Aorta (tissue), 5 donors: ENCODE data around the gene KIF3A. TPM values are rescaled to one million over a fixed set of nuclear protein-coding genes. Genes with fewer than 3 reads are reported as not detected.

ENCODE experiments used
- ATAC-seq: fragments of 200-7000 bp; cut with Tn5 transposase; one replicate; pipeline ENCODE4 v1.9.1; 2022; ENCODE audit warnings: moderate library complexity; ENCODE audit not compliant: low FRiP score
- DNase-seq, 2 donors: peaks; one replicate each; pipeline ENCODE4 v3.0.0-alpha.2; 2020
- H3K27ac ChIP-seq, 2 donors: one replicate each; pipeline ENCODE4 v1.5.1; 2013; ENCODE audit warnings: low read length in 2 of 2, mild to moderate bottlenecking in 2 of 2, moderate library complexity in 2 of 2, control low read depth in 1 of 2, inconsistent platforms in 1 of 2, low read depth in 1 of 2
- H3K27me3 ChIP-seq, 2 donors: one replicate each; pipeline ENCODE4 v1.6.1; 2013; ENCODE audit warnings: control low read depth in 1 of 2, low read length in 1 of 2, mild to moderate bottlenecking in 1 of 2, moderate library complexity in 1 of 2; ENCODE audit not compliant: insufficient read depth in 2 of 2, control insufficient read depth in 1 of 2
- H3K36me3 ChIP-seq, 2 donors: one replicate each; pipeline ENCODE4 v1.6.1; 2013; ENCODE audit warnings: control low read depth in 1 of 2, low read length in 1 of 2, mild to moderate bottlenecking in 1 of 2; ENCODE audit not compliant: insufficient read depth in 2 of 2, control insufficient read depth in 1 of 2
- H3K4me1 ChIP-seq, 2 donors: one replicate each; pipeline ENCODE4 v1.6.1; 2013; ENCODE audit warnings: low read length in 2 of 2, control low read depth in 1 of 2, mild to moderate bottlenecking in 1 of 2, moderate library complexity in 1 of 2; ENCODE audit not compliant: insufficient read depth in 2 of 2, control insufficient read depth in 1 of 2
- H3K4me3 ChIP-seq, 2 donors: one replicate each; pipeline ENCODE4 v1.5.1; 2013; ENCODE audit warnings: low read length in 2 of 2, control low read depth in 1 of 2, mild to moderate bottlenecking in 1 of 2
- H3K9me3 ChIP-seq: one replicate; pipeline ENCODE4 v1.6.1; 2013; ENCODE audit warnings: mild to moderate bottlenecking, low read length; ENCODE audit not compliant: control insufficient read depth
- WGBS, 2 donors: extraction: QIAGEN DNeasy Blood & Tissue Kit; methylation state at CpG; one replicate each; pipeline ENCODE4 v1.1.7; 2013; 5-methylcytosine and 5-hydroxymethylcytosine counted together
- intact Hi-C, 2 donors: fragments of 100-400 bp; cut with DNase I; formaldehyde crosslinking; loops; one replicate each; pipeline versions ENCODE4 v1.14.2 to v1.15.0; 2022
- polyA plus RNA-seq, 2 donors: library from polyadenylated mRNA; stranded (reverse); fragments of 200-250 nt; gene quantifications; one replicate each; pipeline ENCODE4 v1.2.3, GENCODE V29; 2013
- total RNA-seq, 2 donors: library from RNA; stranded (reverse); fragmentation: NEBNext Ultra II Directional; extraction: Animal tissue kit (Norgen Biotek cat#: 25700); gene quantifications; one replicate each; pipeline ENCODE4 v1.2.1, GENCODE V29; 2021
- donor health status: healthy with polysubstance abuse.
- donor health status: Bipolar disorder and iron deficiency.
- donor health status: DM: no; HTN: no; CAD: no.
- donor health status: DM: no; HTN: no; CAD: no.
- donor health status: DM: yes; HTN: yes; CAD: no.

The KIF3A gene
- total and polyA plus RNA-seq, 4 donors: 4.5 to 15.1 (median 10.6) TPM

GRCh38 chr5:132752581-132753125 lies 15.3 kb upstream of the KIF3A start:
- WGBS, 2 donors: 88 to 94% methylated on average over 1 of the region's 1 CpG
- H3K27me3 ChIP-seq: no peaks in the 10 kb centered on the region
- no peak overlapping the region for H3K4me3 ChIP-seq
- H3K36me3 ChIP-seq: no peaks in the 10 kb centered on the region
- no peak overlapping the region for H3K27ac ChIP-seq
- DNase-seq: no peak
- H3K9me3 ChIP-seq: no peaks in the 10 kb centered on the region
- intact Hi-C loops: loop anchor here in 1 of 2 donors (5.0 kb wide), 1 partner anchor 70 kb away; no protein-coding TSS in a partner anchor
- no peak for ATAC-seq
- H3K4me1 ChIP-seq: no peaks in the 10 kb centered on the region

GRCh38 chr5:132751971-132752580 lies 14.7 kb upstream of the KIF3A start:
- no peak for DNase-seq
- no peaks in the 10 kb centered on the region for H3K9me3 ChIP-seq
- H3K4me1 ChIP-seq: no peaks in the 10 kb centered on the region
- no peak for ATAC-seq
- H3K27me3 ChIP-seq: no peaks in the 10 kb centered on the region
- WGBS, 2 donors: 93 to 96% methylated on average over 5 of the region's 5 CpGs
- H3K4me3 ChIP-seq: no peak overlapping the region
- no peak overlapping the region for H3K27ac ChIP-seq
- intact Hi-C loops: loop anchor here in 1 of 2 donors (5.0 kb wide), 1 partner anchor 70 kb away; no protein-coding TSS in a partner anchor
- H3K36me3 ChIP-seq: no peaks in the 10 kb centered on the region

- peak in 1 of 2 donors; percentile 76 for DNase-seq
Observed at GRCh38 chr5:132751444-132751843, 14.1 kb upstream of the KIF3A start.

DNA sequence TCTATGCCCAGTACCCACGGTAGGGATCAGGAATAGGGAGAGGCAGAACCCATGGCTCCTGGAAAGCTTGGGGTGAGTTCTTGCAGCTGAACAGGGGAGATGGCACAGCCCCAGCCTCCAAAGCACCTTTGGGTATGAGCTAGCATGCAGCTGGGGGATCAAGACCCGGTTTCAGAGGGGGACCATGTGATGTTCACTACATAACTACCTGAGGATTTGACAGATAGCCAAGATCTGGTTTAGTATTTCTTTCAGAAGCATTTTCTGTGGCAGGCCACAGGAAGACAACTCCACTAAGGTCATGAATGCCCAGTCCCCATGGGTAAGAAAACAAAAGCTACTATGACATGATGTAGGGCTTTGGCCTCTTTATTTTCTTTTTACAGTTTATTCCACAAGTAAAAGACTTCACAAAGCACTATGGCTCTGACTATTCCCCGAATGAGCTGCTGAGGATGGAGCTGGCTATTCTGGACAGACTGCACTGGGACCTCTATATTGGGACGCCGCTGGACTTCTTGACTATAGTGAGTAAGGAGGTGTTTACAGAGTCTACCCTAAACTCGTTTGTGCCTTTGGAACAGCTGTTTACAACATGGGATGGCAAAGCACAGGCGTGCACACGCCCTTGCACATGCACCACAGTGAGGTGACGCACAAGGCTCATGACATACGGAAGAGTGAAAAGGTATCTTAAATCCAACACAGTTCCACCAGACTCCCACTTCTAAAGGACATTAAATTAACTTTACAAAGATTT lies 13.3 kb upstream of the KIF3A start:
- H3K9me3 ChIP-seq: no peaks in the 10 kb centered on the region
- intact Hi-C loops: loop anchor here in 1 of 2 donors (5.0 kb wide), 1 partner anchor 72 kb away; no protein-coding TSS in a partner anchor
- H3K27ac ChIP-seq: no peak overlapping the region
- 82 to 83% methylated on average over 10 of the region's 10 CpGs for WGBS, 2 donors
- ATAC-seq (no peak), DNase-seq (no peak)
- H3K36me3 ChIP-seq: no peaks in the 10 kb centered on the region
- H3K4me1 ChIP-seq: no peaks in the 10 kb centered on the region
- H3K27me3 ChIP-seq: no peaks in the 10 kb centered on the region
- no peak overlapping the region for H3K4me3 ChIP-seq

More at GRCh38 chr5:132751444-132751843, 14.1 kb upstream of the KIF3A start:
- no peaks in the 10 kb centered on the region for H3K36me3 ChIP-seq
- no peaks in the 10 kb centered on the region for H3K4me1 ChIP-seq
- no peak overlapping the region for H3K27ac ChIP-seq
- intact Hi-C loops: loop anchor here in 1 of 2 donors (5.0 kb wide), 1 partner anchor 71 kb away; no protein-coding TSS in a partner anchor
- H3K27me3 ChIP-seq: no peaks in the 10 kb centered on the region
- 73 to 77% methylated on average over 7 of the region's 7 CpGs for WGBS, 2 donors
- no peak overlapping the region for H3K4me3 ChIP-seq
- H3K9me3 ChIP-seq: no peaks in the 10 kb centered on the region
- ATAC-seq: peak; percentile 42

GRCh38 chr5:132749506-132749905 lies 12.2 kb upstream of the KIF3A start:
- Histone ChIP-seq H3K27me3 (no peaks in the 10 kb centered on the region), H3K27ac (no peak overlapping the region), H3K36me3 (no peaks in the 10 kb centered on the region), H3K9me3 (no peaks in the 10 kb centered on the region), H3K4me1 (no peaks in the 10 kb centered on the region), H3K4me3 (no peak overlapping the region)
- ATAC-seq (no peak), DNase-seq (no peak)
- 92 to 95% methylated on average over 2 of the region's 2 CpGs for WGBS, 2 donors
- intact Hi-C loops: no loop called here

GRCh38 chr5:132748522-132749000 lies 11.2 kb upstream of the KIF3A start:
- Histone ChIP-seq H3K4me3 (no peak overlapping the region), H3K4me1 (no peaks in the 10 kb centered on the region), H3K27ac (no peak overlapping the region), H3K9me3 (no peaks in the 10 kb centered on the region), H3K27me3 (no peaks in the 10 kb centered on the region), H3K36me3 (no peaks in the 10 kb centered on the region)
- 91 to 93% methylated on average over 10 of the region's 10 CpGs for WGBS, 2 donors
- ATAC-seq (no peak), DNase-seq (no peak)
- intact Hi-C loops: no loop called here

- 43 to 47% methylated on average over 45 to 76 of the region's 76 CpGs for WGBS, 2 donors
- DNase-seq: no peak
- ATAC-seq: no peak
- intact Hi-C loops: no loop called here
- no peaks in the 10 kb centered on the region for H3K9me3 ChIP-seq
- no peaks in the 10 kb centered on the region for H3K4me1 ChIP-seq
- H3K27me3 ChIP-seq: no peaks in the 10 kb centered on the region
- no peak overlapping the region for H3K4me3 ChIP-seq
- H3K27ac ChIP-seq: no peak overlapping the region
- H3K36me3 ChIP-seq: no peaks in the 10 kb centered on the region
Observed at GRCh38 chr5:132747616-132748440, 10.5 kb upstream of the KIF3A start.

GRCh38 chr5:132746954-132747615 lies 9.7 kb upstream of the KIF3A start, which contains the start of gene CCNI2:
TSS of gene CCNI2 (plus strand) at chr5:132747426. CDS start at chr5:132747496, 70 bp downstream.
- no peaks in the 10 kb centered on the region for H3K27me3 ChIP-seq

More at GRCh38 chr5:132746954-132747615, 9.7 kb upstream of the KIF3A start, which contains the start of gene CCNI2:
- DNase-seq: peak in 1 of 2 donors; percentile 60
- H3K36me3 ChIP-seq: no peaks in the 10 kb centered on the region
- 2% methylated on average over 45 to 59 of the region's 59 CpGs for WGBS, 2 donors
- no peaks in the 10 kb centered on the region for H3K4me1 ChIP-seq
- ATAC-seq: peak; percentile 49
- H3K4me3 ChIP-seq: no peak within 1 kb of the TSS
- no peaks in the 10 kb centered on the region for H3K9me3 ChIP-seq
- intact Hi-C loops: no loop called here
- H3K27ac ChIP-seq: no peak within 1 kb of the TSS
